ENCODE results near the gene PEX7. TPM values are rescaled to one million over a fixed set of nuclear protein-coding genes. Genes with fewer than 3 reads are reported as not detected.

The PEX7 gene
- total RNA-seq, 1 experiment from 2014 or later: 8.1 TPM

- Histone ChIP-seq H3K9me3 (ENCODE audit: control insufficient read depth in 1 of 2, insufficient read depth in 1 of 2, low read depth in 1 of 2, low read length in 2 of 2) (no peaks in the 10 kb centered on the region), H3K4me2 (ENCODE audit: low read length) (no peak overlapping the region), H3K27me3 (ENCODE audit: insufficient read depth, low read length) (no peaks in the 10 kb centered on the region), H3K9me2 (ENCODE audit: insufficient read depth) (no peaks in the 10 kb centered on the region), H3K27ac (ENCODE audit: low read depth, low read length) (no peak overlapping the region), H3K9ac (ENCODE audit: low read length) (no peak overlapping the region), H3K4me1 (ENCODE audit: control insufficient read depth in 1 of 2, insufficient read depth in 2 of 2, low read length in 2 of 2) (no peaks in the 10 kb centered on the region), H3K4me3 (replicated peaks in 1 of 2; ENCODE audit: low read depth in 1 of 2, low read length in 2 of 2) (no peak overlapping the region), H2AFZ (ENCODE audit: low read depth, low read length, poor library complexity, severe bottlenecking) (no peak overlapping the region), H4K20me1 (ENCODE audit: insufficient read depth) (no peaks in the 10 kb centered on the region), H3K36me3 (ENCODE audit: control insufficient read depth in 1 of 2, insufficient read depth in 2 of 2, low read length in 2 of 2) (no peaks in the 10 kb centered on the region), H3K79me2 (ENCODE audit: insufficient read depth, low read length) (no peaks in the 10 kb centered on the region)
- POLR2A ChIA-PET: no interaction called here
- RAD21 ChIA-PET (ENCODE audit: low non-redundant PET in 1 of 2, low total read pairs in 2 of 2, uncharacterized antibody in 2 of 2, unreplicated experiment in 2 of 2): no interaction called here
- intact Hi-C loops (cut with micrococcal nuclease): no loop called here
- no peak for ATAC-seq
- TF ChIP-seq POLR2A (IDR thresholded peaks at IDR 0.05; ENCODE audit: borderline replicate concordance, extremely low read depth, insufficient read depth, insufficient read length) (no peak), CTCF (IDR thresholded peaks at IDR 0.05 in 2 of 3, conservative IDR thresholded peaks at IDR 0.05 in 1 of 3; ENCODE audit: borderline replicate concordance in 1 of 3, insufficient read depth in 1 of 3, low read depth in 2 of 3, low read length in 2 of 3) (no peak), ZBTB33 (IDR thresholded peaks at IDR 0.05; ENCODE audit: extremely low read depth, insufficient replicate concordance, low read length) (no peak), FOSL1 (IDR thresholded peaks at IDR 0.05; ENCODE audit: low read depth) (no peak), ATF3 (IDR thresholded peaks at IDR 0.05) (no peak), EZH2 (IDR thresholded peaks at IDR 0.05) (no peak), ELF1 (IDR thresholded peaks at IDR 0.05; ENCODE audit: borderline replicate concordance, low read depth) (no peak)
- CTCF ChIA-PET: no interaction called here
- no TSS peak for BruUV-seq (replicated peaks)
- no peak for DNase-seq (ENCODE audit: low read depth, low spot score)
Measured at GRCh38 chr6:136887953-136888352, 65.6 kb downstream of the PEX7 start.

Data from HCT116 (cell line).